ENCODE data around the gene OPN4. TPM values are rescaled to one million over a fixed set of nuclear protein-coding genes. Genes with fewer than 3 reads are reported as not detected.

The OPN4 gene
- polyA plus RNA-seq, 1 of the 3 experiments (the other 2 are of a cell fraction) = 0.03 TPM

- Histone ChIP-seq H3K4me3 (ENCODE audit: low read depth in 2 of 2, low read length in 1 of 2) (no peak overlapping the region), H3K27ac (ENCODE audit: low read depth in 2 of 2, low read length in 1 of 2) (no peak overlapping the region), H3K9me2 (no peaks in the 10 kb centered on the region), H3K36me3 (replicated peaks in 1 of 2; ENCODE audit: control insufficient read depth in 1 of 2, insufficient read depth in 2 of 2, low read length in 1 of 2) (no peaks in the 10 kb centered on the region), H3F3A (replicated peaks; ENCODE audit: insufficient read depth) (no peaks in the 10 kb centered on the region), H2AFZ (ENCODE audit: low read depth) (no peak overlapping the region), H3K4me2 (no peak overlapping the region), H3K4me1 (ENCODE audit: control insufficient read depth in 1 of 2, insufficient read depth in 2 of 2, low read depth in 1 of 2, low read length in 1 of 2) (peaks cover 0 to 22% of the 10 kb centered on the region in 2 experiments; a peak in 1 of 4 replicates), H3K27me3 (ENCODE audit: insufficient read depth) (no peaks in the 10 kb centered on the region), H4K20me1 (ENCODE audit: insufficient read depth) (no peaks in the 10 kb centered on the region), H3K9me3 (no peaks in the 10 kb centered on the region), H3K9ac (no peak overlapping the region), H3K79me2 (ENCODE audit: insufficient read depth) (no peaks in the 10 kb centered on the region)
- no peak for DNase-seq
- TF ChIP-seq GATA2 (CRISPR knock-in tag; IDR thresholded peaks at IDR 0.05) = no peak
- TF ChIP-seq, protein P1, sequence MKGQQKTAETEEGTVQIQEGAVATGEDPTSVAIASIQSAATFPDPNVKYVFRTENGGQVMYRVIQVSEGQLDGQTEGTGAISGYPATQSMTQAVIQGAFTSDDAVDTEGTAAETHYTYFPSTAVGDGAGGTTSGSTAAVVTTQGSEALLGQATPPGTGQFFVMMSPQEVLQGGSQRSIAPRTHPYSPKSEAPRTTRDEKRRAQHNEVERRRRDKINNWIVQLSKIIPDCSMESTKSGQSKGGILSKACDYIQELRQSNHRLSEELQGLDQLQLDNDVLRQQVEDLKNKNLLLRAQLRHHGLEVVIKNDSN (IDR thresholded peaks at IDR 0.05; ENCODE audit: borderline replicate concordance, low read depth) = no peak
- 90% methylated on average over 18 of the region's 22 CpGs for WGBS (ENCODE audit: low lambda C conversion rate)
- CTCF ChIA-PET = interaction anchor here (1.0 to 1.8 kb wide), 5 partner anchors 9 to 282 kb away, joined by 3 to 6 read pairs (median 4); no protein-coding TSS in a partner anchor
- POLR2A ChIA-PET = no interaction called here
Observed at GRCh38 chr10:86681722-86682386, 27.5 kb downstream of the OPN4 start.

GRCh38 chr10:86682675-86683074 is 28.3 kb downstream of the OPN4 start:
- Histone ChIP-seq H3K9me3 (no peaks in the 10 kb centered on the region), H4K20me1 (ENCODE audit: insufficient read depth) (no peaks in the 10 kb centered on the region), H3K36me3 (replicated peaks in 1 of 2; ENCODE audit: control insufficient read depth in 1 of 2, insufficient read depth in 2 of 2, low read length in 1 of 2) (no peaks in the 10 kb centered on the region), H3K4me3 (ENCODE audit: low read depth in 2 of 2, low read length in 1 of 2) (no peak overlapping the region), H3K9me2 (no peaks in the 10 kb centered on the region), H3K79me2 (ENCODE audit: insufficient read depth) (no peaks in the 10 kb centered on the region), H3K27me3 (ENCODE audit: insufficient read depth) (no peaks in the 10 kb centered on the region), H3K4me1 (ENCODE audit: control insufficient read depth in 1 of 2, insufficient read depth in 2 of 2, low read depth in 1 of 2, low read length in 1 of 2) (peaks cover 0 to 22% of the 10 kb centered on the region in 2 experiments; a peak in 1 of 4 replicates), H3K4me2 (no peak overlapping the region), H3K9ac (no peak overlapping the region), H3F3A (replicated peaks; ENCODE audit: insufficient read depth) (no peaks in the 10 kb centered on the region), H3K27ac (ENCODE audit: low read depth in 2 of 2, low read length in 1 of 2) (no peak overlapping the region), H2AFZ (ENCODE audit: low read depth) (no peak overlapping the region)
- WGBS (ENCODE audit: low lambda C conversion rate) = 57% methylated on average over 1 of the region's 2 CpGs
- ChIA-PET POLR2A (no interaction called here), CTCF (interaction anchor here (1.0 to 4.2 kb wide), 6 partner anchors 10 to 283 kb away, joined by 3 to 36 read pairs (median 6); no protein-coding TSS in a partner anchor)
- TF ChIP-seq MAX (IDR thresholded peaks at IDR 0.05; ENCODE audit: low read depth) (no peak), FOXM1 (IDR thresholded peaks at IDR 0.05; ENCODE audit: low read depth) (no peak), YY1 (IDR thresholded peaks at IDR 0.05; ENCODE audit: low read depth) (no peak), FOXJ3 (CRISPR knock-in tag; IDR thresholded peaks at IDR 0.05) (no peak), TAF1 (IDR thresholded peaks at IDR 0.05; ENCODE audit: borderline replicate concordance, low read depth, low read length) (no peak), JUND (IDR thresholded peaks at IDR 0.05) (no peak), RFX5 (IDR thresholded peaks at IDR 0.05; ENCODE audit: low read length) (no peak), SIN3A (IDR thresholded peaks at IDR 0.05; ENCODE audit: borderline replicate concordance, low read depth, low read length) (no peak), SMC3 (IDR thresholded peaks at IDR 0.05; ENCODE audit: low read depth, low read length) (no peak), EZH2phosphoT487 (IDR thresholded peaks at IDR 0.05; ENCODE audit: borderline replicate concordance, low read depth) (no peak), MXI1 (IDR thresholded peaks at IDR 0.05; ENCODE audit: low read depth, low read length) (no peak), TCF12 (IDR thresholded peaks at IDR 0.05) (no peak), POLR2AphosphoS5 (IDR thresholded peaks at IDR 0.05; ENCODE audit: low read depth, low read length) (no peak), RXRA (IDR thresholded peaks at IDR 0.05; ENCODE audit: borderline replicate concordance, low read depth) (no peak), NRF1 (IDR thresholded peaks at IDR 0.05; ENCODE audit: low read depth, low read length) (no peak)
- TF ChIP-seq, protein P2, sequence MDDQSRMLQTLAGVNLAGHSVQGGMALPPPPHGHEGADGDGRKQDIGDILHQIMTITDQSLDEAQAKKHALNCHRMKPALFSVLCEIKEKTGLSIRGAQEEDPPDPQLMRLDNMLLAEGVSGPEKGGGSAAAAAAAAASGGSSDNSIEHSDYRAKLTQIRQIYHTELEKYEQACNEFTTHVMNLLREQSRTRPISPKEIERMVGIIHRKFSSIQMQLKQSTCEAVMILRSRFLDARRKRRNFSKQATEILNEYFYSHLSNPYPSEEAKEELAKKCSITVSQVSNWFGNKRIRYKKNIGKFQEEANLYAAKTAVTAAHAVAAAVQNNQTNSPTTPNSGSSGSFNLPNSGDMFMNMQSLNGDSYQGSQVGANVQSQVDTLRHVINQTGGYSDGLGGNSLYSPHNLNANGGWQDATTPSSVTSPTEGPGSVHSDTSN (IDR thresholded peaks at IDR 0.05) = no peak
- TF ChIP-seq, protein P1 (IDR thresholded peaks at IDR 0.05; ENCODE audit: borderline replicate concordance, low read depth) = no peak
- DNase-seq = no peak
